Measurements from ENCODE around the gene SLC7A4.

- TF ChIP-seq EZH2phosphoT487 (IDR thresholded peaks at IDR 0.05; ENCODE audit: low read length) (no peak), CTCF (IDR thresholded peaks at IDR 0.05; ENCODE audit: low read length) (no peak)
Observed at GRCh38 chr22:20982563-20982882, 49.8 kb downstream of the SLC7A4 start.

All from MM.1S (cell line).